GM19351 (cell line): ENCODE data around the gene CAMK2D.
"Not testable (repeated sequence)": the region's sequence is repeated elsewhere in the genome, so short reads cannot be mapped to it uniquely, and the experiment has no call there.

ENCODE experiments used
- ATAC-seq: cut with Tn5 transposase; IDR thresholded peaks from one replicate; pipeline ENCODE4 v1.9.1; 2021; ENCODE audit warnings: mild to moderate bottlenecking, moderate library complexity; ENCODE audit not compliant: unreplicated experiment

CAMK2D gene

DNA sequence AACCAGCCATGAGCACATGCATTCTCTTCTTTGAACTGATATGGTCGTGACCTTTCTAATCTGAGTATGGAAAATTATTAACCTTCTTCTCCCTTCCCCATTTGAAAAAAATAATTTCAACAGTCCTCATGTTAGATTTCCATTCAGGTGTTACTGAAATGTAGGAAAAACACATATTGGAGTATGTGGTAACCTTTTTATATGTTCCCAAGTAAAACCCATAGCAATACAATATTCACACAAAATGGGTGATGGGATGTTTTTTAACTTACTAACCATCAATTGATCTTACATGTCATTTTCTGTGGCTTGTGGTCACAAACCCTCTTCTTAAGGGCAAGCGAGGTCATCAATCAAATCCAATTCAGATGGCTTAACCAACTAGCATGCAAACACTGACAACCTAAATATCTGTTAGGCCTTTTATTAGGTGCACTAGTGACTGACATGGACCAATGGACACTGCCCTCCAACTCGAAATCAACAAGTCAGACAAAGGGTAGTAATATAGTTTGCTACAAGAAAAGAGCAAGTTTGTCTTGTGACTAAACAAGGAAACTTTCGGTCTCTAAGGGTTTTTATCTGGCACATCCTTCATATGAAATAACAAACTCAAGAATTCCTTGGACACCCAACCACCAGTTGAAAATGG, 74.3 kb downstream of the CAMK2D start:
- ATAC-seq: no peak

DNA sequence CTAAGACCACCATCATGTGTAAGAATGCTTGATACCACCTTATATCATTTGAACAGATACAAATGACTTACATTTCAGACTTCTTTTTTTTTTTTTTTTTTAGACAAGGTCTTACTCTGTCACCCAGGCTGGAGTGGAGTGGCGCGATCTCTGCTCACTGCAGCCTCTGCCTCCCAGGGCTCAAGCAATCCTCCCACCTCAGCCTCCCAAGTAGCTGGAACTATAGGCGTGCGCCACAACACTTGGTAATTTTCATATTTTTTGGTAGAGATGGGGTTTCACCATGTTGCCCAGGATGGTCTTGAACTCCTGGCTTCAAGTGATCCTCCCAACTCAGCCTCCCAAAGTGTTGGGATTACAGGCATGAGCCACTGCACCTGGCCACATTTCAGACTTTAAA, 76.4 kb downstream of the CAMK2D start:
- not testable (repeated sequence) for ATAC-seq

DNA sequence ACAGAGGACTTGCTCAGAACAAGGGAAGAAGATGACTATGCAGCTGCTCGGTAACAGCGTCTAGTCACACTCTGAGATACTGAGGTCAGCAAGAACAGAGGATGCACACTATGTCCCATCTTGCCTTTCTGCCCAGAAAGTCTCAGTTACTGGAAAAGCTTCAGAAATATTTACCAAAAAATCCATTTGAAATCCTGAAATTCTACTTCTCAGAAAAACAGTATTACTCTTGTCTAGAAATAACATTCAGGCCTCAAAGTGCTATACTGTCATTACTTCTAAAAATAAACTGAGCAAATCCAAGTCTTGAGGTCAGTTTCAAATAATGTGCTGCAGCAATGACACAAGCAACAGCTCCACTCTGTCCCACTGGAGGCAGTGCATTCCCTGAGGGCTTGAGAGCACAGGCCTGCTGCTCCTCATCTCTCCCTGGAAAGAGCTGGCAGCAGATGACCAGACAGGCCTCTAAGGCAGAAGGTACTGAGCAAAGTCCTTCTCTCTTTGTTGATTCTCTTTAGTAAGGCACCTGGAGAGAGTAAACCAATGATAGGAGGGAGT, 76.9 kb downstream of the CAMK2D start:
- no peak for ATAC-seq

DNA sequence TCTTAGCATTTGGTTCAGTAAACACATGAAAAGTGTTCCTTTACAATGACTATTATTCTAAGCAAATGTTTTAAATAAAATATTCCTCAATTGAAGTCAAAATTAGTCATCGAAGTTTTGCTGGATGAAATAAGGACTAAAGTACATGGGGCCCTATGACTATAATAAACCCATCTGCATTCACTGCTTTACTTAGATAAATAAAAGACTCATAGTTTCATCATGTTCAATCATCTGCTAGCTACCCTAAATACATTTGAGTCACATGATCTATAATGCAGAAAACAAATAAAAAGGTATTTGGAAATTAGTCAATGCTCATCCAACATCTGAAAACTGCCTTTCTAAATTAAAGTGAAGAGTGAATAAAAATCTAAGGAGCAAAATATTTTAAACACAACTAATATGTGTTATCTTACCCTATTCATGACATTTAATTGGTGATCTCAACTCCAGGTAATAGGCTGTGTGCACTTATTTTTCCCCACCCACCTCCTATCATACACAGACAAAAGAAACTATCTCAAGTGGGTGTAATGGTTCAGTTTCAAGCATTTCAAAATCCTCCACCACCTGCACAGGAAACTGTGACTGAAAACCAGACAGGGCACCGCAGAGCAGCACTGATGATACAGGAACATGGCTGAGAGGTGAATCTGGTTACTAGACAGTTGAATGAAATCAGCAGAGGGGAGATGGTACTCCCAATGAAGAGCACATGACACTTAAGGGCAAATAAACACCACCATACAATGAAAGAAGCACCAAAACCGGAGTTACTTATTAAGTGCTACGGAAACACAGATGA, 78.6 kb downstream of the CAMK2D start:
- ATAC-seq: peak; percentile 97

DNA sequence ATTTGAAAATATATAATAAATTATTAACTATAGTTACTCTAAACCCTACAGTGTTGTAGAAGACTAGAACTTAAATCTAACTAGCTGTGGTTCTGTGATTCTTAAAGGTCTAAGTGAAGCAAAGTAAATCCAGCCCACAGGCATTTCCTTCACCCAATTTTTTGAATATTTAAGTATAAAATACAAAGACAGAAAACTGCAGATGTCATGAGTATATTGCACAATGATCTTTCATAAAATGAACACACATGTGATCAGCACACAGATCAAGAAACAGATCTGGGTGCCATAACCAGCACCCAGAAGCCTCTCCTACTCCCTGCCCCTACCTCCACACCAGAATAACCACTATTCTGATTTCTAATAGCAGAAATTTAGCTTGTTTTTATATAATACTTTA, 82.9 kb downstream of the CAMK2D start:
- no peak for ATAC-seq

DNA sequence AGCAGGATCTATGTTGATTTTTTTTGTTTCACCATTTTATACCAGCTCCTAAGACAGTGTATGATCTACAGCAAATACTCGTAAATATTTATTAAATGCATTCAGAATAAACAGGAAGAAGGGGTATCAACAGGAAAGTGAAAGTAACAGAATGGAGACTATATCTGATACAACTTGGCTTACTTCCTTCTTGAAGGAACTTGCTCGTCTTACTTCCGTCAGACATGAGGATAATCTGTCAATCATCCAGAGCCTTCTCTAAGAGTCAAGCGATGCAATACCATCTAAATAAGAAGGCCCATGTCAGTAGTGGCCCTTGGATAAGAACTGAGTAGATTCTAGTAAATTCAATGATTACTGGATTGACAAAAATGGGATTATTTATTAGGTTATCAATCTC, 84.2 kb downstream of the CAMK2D start:
- no peak for ATAC-seq

DNA sequence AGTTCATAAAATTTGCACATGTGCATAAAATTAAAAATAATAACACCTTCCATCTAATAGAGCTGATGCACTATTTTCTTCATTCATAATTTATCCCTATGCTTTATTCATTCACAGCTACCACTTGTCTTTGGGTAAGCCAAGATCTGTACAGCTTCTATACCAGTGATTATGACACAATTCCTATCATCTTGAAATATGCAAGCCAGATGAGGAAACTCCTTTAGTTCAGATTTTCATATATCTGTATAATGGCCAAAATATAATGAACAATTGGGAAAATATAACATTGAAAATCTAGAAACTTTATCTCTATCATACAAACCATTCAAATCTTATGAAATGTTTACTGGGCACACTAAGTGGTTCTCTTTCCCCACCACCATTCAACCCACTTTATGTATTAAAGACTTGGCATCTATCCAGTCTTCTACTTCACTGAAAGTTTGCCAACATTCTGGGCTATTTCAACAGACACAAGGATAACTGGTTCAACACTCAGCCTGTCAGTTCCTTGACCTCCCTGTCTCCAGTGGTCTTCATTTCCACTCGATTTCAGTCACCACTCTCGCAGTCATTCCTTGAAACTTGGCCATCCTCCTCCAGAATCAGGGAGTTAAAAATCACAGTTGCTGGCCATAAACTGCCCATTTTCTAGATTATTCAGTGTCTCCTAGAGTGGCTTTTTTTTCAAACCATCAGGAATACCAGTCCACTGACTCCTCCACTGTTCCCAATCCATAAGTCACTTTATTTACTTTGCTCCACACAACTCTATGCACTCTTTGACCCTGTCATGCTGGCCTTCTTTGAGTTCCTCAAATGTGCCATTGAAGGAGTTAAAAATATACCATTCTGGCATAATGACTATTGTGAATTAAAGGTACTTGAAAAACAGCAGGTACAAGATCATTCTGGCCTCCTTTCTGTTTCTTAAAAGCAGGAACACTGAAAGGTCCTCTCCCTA, 85.5 kb downstream of the CAMK2D start:
- ATAC-seq: no peak

DNA sequence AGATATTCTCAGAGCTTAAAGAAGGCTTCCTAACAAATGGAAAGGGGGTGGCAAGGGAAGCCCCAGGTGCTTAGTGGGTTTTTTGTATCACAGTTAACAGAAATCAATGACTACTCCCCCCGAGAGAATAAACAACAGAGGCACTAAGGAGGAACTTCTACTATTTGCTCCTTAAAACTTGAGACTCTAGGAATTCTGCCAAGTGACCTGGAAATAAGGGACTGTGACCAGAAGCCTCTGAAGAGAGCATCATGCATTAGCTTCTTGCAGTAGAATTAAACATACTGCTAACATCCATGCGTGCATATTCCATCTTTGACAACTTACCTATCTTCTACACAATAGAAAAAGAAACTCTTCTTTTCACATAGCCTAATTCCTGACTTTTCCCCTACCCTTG, 86.8 kb downstream of the CAMK2D start:
- ATAC-seq: no peak

DNA sequence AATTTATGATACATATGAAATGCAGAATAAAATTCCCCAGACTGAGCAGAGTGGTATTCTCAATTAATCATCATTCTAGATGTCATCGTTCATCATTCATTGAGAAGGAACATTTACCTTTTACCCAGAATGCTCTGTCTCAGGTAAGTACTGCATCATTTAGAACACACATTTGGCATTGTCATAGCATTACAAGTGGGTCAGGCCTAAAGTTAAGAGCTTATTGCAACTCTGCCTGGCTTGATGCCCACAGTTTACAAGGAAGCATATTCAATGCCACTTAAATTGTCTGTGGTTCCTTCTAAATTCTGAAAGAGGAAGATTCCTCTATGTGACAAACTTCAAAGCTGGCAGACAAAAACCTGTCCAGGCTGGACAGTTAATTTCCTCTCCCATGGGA, 87.3 kb downstream of the CAMK2D start:
- ATAC-seq: no peak

DNA sequence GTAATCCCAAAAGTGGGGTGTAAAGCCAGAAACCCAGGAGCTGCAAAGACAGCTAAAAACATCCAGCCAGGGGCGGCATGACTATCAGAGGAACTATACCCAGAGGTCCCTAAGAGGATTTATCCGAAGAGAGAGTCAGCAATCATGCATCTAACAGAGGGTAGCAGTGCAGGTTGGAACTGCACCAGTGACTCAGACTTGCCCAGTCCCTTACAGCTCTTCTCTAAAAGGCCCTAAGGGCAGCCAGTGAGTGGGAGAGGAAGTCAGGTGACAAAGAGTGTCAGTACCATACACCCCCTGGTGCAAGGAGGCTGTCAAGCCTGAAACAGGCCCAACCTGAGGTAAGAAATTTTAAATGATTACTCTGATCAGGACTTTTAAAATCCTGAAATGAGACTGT, 88.1 kb downstream of the CAMK2D start:
- peak; percentile 96 for ATAC-seq

DNA sequence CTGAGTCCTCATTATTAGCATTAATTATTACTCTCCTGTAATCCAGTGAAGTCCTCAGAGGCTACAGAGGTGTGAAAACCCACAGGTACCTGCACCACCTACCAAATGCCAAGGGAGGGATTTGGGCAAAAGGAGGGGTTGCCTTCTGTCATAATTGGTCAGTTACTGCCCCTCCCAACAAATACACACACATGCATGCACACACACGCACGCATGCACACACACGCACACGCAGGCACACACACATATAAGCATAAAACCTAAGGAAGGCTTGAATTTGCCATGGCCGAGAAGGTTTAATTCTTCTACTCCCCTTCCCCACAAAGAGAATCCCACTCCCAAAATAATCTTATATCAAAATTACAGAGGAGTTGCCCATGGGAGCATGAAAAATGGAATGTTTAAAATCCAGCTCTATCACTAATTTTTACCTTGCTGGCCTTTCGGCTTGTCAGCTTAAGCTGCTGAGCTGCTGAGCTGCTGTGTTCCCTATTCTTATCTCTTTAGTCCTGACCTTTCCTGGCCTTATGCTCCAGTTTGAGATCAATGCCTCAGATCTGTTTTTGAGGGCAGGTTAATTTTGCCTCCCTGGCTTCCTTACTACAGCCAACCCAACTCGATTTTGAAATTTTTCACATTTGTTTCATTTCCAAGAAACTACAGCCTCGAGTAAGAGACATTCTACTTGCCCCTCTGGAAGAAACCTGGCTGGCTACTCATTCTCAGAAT, 95.0 kb downstream of the CAMK2D start:
- ATAC-seq: no peak

DNA sequence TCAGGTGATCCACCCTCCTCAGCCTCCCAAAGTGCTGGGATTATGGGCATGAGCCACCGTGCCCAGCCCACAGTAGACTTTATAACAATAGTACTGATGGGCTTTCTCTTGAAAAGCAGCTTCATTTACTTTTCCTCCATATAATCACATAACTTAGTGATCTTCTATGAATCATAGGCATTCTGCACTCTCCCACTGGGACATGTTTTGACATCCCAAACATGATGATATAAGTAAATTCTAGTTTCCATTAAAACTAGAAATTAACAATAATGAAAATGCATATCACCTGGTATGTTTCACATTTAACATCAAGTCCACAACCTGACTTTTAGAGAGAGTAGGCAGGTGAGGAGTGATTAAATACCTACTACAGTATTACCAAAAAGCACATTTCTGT, 96.5 kb downstream of the CAMK2D start:
- no peak for ATAC-seq

DNA sequence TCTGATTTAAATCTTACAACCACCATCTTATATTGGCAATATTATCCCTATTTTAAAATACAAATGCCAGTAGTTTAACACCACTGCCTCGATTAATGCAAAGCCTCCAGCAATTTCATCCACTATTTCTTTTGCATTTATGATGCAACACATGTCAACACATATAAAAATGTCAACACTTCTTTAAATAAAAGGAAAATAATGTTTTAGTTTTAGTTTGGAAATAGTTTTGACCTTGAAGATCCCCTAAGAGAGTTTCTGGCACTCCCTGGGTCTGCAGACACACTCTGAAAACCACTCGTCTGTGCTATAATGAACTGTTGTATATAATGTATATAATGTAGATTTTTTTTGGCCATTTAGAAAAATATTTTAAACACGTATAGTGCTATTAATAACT, 99.0 kb downstream of the CAMK2D start:
- no peak for ATAC-seq

DNA sequence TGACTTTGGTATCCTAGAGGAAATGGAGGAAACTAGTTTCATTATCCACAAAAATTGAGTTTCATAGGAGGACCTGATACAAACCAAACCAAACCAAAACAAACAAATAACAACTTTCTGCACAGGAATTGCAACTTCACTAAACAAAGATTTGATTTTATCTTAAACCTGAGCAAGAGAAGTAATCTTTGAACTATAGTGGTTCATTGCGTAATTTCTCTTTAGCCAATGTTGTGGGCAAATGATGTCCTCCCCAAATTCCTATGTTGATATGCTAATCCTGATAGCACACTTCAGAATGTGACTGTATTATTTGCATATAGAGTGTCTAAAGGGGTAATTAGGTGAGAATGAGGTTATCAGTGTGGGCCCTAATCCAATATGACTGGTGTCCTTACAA, 102.4 kb downstream of the CAMK2D start:
- no peak for ATAC-seq

DNA sequence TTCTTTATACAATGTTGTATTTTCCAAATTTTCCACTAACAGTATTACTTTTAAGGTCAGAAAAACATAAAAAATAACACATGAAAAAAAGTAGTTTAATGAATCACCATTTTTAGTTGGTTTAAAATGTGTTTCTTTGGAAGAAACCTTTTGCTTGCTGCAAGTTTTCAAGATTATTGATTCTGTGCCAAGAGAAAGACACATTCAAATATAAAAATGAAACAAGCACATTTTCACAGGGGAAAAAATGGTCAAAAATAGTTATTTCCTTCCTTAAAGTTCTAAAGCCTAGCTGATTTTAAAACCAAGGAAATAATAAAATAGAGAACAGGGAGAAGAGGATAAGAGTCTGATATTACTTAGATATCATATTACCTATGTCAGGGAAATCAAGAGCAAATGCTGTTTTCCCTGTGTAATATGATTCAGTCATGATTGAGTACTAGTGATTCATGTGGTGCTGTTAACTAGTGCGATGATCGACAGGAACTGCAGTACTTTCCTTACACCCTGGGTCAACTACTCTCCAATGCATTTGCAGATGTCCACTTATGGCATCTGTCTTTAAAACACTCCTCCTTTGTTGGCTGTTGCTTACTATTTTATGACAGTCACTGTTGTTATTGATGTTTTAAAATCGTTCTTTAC, 103.8 kb downstream of the CAMK2D start:
- no peak for ATAC-seq

DNA sequence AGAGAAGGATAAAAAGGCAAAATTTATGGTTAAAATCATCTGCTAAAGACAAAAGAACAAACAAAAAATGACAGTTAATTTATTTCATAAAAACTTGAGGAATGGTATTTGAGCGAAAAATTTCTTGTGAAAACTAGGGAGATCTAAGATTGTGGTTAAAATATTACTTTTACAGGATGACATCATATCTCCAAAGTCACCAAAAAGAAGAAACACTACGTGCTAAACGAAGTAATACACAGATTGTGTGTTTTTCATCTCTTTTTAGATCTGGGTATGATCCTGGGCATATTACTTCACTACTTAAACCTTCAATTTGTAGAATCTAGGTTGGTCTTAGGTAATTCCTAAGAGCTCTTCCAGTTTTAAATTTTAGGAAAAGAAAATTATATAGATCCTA, 107.7 kb downstream of the CAMK2D start:
- ATAC-seq: no peak

DNA sequence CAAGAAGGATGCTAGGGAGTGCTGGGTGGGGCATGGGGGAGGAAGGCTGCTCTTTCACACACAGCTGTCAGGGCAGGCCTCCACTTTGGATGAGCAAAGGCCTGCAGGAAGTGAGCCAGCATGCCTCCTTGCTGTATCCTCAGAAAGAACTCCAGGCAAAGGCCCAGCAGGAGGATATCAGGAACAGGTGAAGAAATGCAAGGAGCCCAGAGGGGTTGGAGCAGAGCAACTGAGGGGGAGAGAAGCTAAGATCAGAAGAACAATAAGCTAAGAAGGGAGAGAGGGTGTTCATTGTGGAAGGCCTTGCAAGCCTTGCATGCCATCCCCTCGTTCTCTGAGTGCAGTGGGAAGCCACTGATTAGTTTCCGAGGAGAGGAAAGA, 115.1 kb downstream of the CAMK2D start:
- no peak for ATAC-seq

DNA sequence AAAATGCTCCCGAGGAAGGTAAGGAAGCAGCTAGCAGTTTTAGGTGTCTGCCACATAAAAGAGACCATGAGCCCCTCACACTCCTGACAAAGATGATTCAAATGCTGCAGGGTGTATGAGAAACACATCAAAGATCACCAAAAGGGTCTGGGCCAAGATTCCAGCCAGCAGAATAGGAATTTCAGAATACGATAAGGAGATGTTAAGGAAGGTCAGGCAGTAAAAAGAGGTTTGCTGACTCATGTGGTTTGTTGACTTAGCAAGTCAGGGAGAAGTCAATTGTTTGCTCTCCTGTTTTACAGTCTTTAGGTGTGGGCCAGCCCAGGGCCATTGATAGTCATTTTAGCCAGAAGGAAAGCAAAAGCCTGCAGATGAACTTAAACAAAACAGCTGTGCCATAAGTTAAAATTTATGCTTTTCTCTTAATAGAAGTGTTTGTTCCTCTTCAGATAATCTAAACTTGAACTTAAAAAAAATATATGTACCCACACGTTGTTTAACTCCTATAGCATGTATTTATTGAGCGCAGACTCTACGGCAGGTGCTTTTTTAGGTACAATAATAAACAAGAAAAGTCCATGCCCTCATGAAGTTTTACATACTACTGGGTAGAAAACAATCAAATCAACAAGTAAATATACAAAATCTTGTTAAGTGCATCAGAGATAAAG, 115.6 kb downstream of the CAMK2D start:
- no peak for ATAC-seq

DNA sequence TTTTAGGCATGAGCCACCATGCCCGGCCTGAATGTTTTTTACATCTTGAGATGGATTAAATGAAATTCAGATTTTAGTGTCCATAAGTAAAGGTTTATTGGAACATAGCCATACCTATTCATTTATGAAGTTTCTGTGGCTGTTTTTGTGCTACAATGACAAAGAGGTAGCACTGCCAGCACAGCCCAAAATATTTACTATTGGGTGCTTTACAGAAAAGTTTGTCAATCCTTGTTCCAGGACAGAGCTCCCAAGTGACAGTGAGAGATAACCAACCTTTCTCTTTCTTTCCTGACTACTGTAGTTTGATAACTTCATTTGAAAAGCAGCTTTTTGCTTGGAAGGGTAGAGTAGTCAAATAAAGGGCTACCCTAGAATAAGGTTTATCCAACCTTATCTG, 116.2 kb downstream of the CAMK2D start:
- ATAC-seq: no peak

DNA sequence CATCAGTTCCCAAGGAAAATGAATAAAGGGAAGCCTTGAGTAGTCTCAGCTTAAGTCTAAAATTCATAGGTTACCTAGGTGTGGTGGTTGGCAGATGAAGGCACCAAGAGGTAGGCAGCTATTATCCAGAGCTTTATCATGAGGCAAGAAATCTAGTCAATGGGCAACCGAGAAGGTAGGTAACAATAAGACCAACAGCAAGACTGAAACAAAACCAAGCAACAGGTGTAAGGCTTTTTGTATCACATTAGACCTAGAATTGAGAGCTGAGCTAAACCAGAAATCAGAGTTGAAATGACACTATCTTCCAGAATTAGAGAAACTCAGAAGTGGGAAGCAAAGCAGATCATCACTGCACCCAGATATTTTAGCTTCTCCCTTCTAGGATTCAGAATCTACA, 117.1 kb downstream of the CAMK2D start:
- ATAC-seq: no peak
